Epithelial cell of proximal tubule (primary cell): Measurements from ENCODE around the gene KLK4. TPM values are rescaled to one million over a fixed set of nuclear protein-coding genes. Genes with fewer than 3 reads are reported as not detected.

Experiments used
- DNase-seq: peaks from one replicate; pipeline ENCODE4 v3.0.0-alpha.2; 2011; ENCODE audit warnings: low read depth
- H3K4me3 ChIP-seq: 2 replicates; pipeline ENCODE4 v1.5.1; 2011; ENCODE audit warnings: low read depth, mild to moderate bottlenecking, low read length
- total RNA-seq: library from RNA; depleted of rRNA; stranded (reverse); fragments of >200 nt; gene quantifications from 2 replicates; pipeline ENCODE4 v1.2.3, GENCODE V29; 2015
- TF ChIP-seq, protein P1 (sequence below): conservative IDR thresholded peaks from 2 replicates; pipeline ENCODE4 v1.5.1; 2012; ENCODE audit warnings: low read depth, mild to moderate bottlenecking, low read length

Gene KLK4
- total RNA-seq, 1 donor from 2014 or later = not detected

DNA sequence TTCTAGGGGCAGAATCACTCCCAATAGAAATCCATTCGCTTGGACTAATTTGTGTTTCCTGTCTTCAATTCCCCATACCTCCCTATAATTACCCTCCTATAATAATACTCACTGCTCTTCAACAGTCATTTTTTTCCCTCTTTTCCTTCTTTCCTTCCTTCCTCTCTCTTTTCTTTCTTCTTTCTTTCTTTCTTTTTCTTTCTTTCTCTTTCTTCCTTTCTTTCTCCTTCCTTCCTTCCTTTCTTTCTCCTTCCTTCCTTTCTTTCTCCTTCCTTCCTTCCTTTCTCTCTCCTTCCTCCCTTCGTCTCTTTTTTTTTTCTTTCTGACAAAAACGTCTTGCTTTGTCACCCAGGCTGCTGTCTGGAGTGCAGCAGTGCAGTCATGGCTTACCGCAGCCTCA, 33.6 kb upstream of the KLK4 start:
- H3K4me3 ChIP-seq = no peak overlapping the region
- DNase-seq = no peak
- TF ChIP-seq, protein P1, sequence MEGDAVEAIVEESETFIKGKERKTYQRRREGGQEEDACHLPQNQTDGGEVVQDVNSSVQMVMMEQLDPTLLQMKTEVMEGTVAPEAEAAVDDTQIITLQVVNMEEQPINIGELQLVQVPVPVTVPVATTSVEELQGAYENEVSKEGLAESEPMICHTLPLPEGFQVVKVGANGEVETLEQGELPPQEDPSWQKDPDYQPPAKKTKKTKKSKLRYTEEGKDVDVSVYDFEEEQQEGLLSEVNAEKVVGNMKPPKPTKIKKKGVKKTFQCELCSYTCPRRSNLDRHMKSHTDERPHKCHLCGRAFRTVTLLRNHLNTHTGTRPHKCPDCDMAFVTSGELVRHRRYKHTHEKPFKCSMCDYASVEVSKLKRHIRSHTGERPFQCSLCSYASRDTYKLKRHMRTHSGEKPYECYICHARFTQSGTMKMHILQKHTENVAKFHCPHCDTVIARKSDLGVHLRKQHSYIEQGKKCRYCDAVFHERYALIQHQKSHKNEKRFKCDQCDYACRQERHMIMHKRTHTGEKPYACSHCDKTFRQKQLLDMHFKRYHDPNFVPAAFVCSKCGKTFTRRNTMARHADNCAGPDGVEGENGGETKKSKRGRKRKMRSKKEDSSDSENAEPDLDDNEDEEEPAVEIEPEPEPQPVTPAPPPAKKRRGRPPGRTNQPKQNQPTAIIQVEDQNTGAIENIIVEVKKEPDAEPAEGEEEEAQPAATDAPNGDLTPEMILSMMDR = no peak

DNA sequence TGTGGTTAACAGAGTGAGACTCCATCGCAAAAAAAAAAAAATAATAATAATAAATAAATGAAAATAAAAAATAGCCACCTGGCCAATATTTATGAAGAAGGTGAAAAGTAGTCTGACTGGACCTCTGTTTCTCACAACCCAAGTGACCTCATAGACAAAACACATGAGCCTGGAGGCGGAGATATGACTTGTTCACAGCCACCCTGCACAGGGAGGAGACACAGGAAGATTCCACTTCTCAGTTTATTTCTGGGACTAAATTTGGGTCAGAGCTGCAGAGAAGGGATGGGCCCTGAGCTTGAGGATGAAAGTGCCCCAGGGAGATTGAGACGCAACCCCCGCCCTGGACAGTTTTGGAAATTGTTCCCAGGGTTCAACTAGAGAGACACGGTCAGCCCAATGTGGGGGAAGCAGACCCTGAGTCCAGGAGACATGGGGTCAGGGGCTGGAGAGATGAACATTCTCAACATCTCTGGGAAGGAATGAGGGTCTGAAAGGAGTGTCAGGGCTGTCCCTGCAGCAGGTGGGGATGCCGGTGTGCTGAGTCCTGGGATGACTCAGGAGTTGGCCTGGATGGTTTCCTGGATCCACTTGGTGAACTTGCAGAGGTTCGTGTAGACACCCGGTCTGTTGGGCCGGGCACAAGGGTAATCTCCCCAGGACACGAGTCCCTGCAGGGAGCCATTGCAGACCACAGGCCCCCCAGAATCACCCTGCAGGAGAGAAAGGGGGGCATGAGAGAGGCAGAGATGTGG, 32.1 kb upstream of the KLK4 start:
- no peak for DNase-seq
- TF ChIP-seq, protein P1 = no peak
- no peak overlapping the region for H3K4me3 ChIP-seq

DNA sequence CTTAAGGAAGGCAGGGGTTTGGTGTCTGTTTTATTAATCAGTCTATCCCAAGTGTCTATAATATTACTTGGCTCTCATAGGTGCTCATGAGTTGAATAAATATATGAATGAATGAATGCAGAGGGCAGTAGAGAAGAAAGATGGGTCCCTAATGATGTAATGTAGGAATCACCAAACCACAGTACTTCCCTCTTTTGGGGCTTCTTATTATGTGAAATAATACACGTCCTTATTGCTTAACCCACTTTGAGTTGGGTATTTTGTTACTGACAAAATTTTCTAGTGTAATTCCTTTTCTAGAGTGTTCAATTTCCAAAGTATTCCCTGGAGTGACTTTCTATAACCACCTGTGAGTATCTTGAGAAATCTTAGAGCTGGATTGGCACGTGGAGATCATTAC, 28.4 kb upstream of the KLK4 start:
- TF ChIP-seq, protein P1 = no peak
- H3K4me3 ChIP-seq = no peak overlapping the region
- no peak for DNase-seq

DNA sequence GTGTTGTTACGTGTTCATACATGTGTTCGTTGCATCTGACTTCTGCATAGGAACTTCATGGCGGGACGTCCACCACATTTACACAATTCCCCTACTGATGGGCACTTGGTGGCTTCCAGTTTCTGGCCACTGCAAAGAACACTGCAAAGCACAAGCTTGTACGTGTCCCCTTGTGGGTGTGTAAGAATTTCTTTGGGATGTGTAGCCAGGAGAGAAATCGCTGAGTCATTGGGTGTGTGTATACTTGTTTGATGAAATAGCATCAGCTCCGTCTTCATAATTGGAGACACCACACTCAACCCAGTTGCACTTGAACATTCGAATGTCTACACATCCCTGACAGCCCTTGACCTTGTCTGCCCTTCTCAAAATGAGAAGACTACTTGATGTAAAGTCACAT, 22.4 kb upstream of the KLK4 start:
- H3K4me3 ChIP-seq = no peak overlapping the region
- no peak for DNase-seq
- TF ChIP-seq, protein P1 = no peak

DNA sequence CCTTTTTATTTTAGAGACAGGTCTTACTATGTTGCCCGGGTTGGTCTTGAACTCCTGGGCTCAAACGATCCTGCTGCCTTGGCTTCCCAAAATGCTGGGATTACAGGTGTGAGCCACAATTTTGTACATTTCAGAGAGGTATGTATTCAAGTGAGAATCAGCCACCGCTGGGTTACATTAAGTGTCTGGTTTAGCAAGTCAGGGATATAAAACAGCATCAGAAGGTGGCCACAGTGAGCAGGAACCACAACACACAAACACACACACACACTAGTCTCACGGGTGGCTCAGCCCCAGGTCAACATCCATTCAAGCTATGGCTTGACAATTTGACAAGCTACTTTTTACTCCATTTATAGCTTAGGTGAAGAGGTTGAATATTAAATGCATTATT, 21.5 kb upstream of the KLK4 start:
- no peak overlapping the region for H3K4me3 ChIP-seq
- TF ChIP-seq, protein P1 = no peak
- no peak for DNase-seq

DNA sequence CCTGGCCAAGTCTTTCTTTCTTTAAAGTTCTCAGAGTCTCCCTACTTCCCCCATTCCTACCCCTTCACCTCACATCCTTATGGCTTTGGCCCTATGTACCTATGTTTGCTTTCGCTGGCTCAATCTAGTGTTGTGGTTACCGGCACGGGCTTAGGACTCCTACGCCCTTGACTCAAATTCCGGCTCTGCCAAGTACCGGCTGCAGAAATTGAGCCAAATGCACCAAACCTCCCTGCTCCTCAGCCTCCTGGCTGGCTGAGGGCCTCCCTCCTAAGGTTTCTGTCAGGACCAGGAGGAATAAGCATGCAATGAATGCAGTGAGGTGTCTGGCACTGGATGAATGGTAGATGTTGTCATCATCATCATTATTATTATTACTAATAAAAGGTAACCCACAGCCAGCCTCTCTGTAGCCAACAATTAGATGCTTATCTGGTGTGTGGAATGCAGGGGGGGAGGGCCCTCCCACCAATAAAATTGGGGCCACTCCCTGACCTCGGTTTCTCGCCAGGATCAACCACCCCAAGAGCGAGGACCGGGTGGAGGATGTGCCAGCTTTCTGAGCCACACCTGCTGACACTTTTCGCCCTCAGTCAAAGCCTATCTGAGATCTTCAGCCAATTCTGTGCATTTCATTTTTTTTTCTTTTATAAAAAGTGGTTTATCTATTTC, 21.0 kb upstream of the KLK4 start:
- no peak for DNase-seq
- no peak overlapping the region for H3K4me3 ChIP-seq
- TF ChIP-seq, protein P1 = no peak
